GM19025 (cell line): Measurements from ENCODE around the gene C22orf39.

ENCODE experiments used
- ATAC-seq: cut with Tn5 transposase; IDR thresholded peaks from one replicate; pipeline ENCODE4 v1.9.1; 2021; ENCODE audit warnings: mild to moderate bottlenecking, low read depth, moderate library complexity; ENCODE audit not compliant: unreplicated experiment

The C22orf39 gene

DNA sequence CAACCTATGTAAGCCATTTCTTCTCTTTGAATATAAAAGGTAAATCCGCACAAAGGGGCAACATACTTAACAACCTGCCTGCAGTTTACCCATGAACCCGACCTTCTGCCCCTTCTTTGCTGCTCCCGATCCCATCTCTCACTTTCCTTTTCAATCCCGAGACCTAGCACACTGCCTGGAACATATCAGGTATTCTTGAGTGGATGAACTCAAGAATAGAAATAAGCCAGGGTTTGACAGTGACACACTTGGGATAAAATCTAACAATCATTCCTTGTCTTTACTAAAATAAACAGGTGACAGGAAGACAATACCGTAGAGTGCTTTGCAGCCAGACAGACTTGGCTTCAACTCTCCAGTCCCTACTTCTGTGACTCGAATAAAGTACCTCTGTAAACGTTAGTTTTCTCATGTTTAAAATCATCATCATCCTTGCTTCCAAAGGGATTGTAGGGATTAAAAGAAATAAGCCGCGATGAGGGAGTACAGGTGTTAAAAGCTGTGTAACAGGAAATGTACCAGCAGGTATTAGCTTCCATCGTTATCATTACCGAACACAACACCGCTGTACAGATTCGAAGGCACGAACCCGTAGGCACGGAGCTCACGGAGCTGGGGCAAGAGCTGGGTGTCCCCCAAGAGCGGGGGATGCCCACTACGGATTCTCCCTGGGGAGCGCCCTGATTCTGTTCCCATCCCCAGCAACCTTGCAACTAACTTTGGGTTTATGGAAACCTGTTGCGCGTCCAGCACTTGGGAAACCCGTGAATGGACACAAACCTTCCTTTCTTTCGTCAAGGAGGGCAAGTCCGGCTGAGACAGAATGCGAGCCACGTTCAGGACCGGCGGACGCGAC lies 30.8 kb upstream of the C22orf39 start:
- no peak for ATAC-seq

DNA sequence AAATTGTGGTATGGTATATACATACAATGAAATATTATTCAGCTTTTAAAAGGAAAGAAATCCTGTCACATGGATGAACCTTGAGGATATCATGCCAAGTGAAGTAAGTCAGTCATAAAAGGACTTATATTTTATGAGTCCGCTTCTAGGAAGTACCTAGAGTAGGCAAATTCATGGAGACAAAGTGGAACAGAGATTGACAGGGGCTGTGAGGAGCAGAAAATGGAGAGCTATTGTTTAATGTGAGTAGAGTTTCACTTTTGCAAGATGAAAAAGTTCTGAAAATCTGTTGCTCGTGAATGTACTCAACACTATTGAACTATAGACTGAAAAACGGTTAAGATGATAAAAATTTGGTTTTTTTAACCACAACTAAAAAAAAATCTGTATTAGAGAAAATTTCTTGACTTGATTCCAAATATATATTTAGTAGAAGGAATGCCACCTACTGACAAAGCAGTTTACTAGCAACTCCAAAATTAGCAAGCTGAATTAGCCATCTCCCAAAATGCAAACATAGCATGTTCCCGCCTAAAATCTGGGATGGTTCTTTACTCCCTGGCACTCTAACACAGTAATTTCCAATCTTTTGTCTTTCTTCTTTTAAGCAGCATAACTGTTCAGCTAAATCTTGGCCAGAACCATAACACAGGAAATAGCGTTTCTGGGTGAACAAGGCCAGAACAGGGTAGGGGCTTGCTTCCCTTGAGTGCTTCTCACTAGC lies 30.0 kb upstream of the C22orf39 start:
- no peak for ATAC-seq

DNA sequence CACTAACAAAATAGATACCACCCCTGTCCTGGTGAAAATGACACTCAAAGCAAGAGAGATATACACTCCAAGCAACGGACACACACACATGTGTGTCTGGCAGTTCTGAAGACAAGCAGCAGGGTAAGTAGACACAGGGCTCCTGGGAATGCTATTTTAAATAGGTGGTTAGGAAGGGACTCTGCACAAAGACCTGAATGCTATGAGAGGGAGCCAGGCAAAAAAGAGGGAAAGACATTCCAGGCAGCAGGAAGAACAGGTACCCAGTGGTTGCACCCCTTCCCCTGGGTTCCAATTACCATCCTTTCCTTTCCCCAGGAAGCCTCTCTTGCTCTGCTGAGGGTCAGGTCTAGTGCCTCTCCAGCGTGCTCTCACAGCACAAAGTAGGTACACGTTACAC lies 28.5 kb upstream of the C22orf39 start:
- no peak for ATAC-seq

DNA sequence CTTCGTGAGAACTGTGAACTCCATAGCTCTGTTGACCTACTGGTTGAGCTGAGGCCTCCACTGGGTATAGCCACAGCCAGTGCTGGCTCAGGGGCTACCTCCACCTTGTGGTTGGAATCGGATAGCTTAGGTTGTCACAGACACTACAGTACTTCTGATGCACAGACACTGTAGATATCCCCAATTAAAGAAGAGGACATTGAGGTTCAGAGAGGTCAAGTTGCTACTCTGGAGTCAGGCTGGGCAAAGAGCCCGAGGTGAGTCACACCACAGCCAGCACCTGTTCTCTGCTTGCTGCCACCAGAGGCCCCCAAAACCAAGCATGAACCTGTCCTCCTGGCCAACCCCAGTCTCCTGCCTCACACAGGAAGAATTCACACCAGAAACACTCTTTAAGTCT lies 26.1 kb upstream of the C22orf39 start:
- no peak for ATAC-seq

DNA sequence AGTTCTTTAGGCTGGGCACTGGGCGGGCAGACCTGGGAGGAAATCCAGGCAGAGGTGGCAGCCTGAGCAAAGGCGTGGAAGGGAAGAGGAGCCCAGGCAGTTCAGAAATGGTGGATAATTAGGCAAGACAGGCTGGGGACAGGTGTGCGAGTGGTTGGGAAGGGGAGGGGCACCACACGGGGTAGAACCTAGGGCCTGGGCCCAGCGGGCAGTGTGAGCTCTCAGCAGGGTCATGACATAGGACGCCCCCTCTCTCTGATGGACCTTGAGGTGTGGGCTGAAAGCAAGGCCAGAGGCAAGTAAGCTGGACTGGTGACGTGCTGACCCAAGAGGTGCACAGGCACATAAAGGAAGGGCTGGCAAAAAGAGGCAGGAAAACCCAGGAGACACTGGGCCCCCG lies 24.7 kb upstream of the C22orf39 start:
- ATAC-seq = no peak

DNA sequence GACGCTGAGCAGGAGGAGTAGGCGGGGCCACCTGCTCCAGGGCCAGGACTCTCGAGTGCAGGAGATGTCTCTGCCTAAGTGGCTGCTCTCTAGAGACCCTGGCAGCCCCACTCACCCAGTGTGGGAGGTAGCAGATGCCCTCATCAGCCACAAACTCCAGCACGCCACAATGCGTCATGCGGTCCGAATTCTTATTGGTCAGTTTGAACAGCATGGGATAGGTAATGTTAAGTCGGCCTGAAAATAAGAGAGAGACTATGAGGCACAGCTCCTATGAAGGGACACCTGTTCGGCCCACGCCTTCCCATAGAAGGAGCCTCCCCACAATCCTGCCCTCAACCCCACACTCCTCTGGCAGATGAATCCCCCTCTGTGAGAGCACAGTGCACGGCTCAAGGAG lies 24.1 kb upstream of the C22orf39 start:
- ATAC-seq = no peak

DNA sequence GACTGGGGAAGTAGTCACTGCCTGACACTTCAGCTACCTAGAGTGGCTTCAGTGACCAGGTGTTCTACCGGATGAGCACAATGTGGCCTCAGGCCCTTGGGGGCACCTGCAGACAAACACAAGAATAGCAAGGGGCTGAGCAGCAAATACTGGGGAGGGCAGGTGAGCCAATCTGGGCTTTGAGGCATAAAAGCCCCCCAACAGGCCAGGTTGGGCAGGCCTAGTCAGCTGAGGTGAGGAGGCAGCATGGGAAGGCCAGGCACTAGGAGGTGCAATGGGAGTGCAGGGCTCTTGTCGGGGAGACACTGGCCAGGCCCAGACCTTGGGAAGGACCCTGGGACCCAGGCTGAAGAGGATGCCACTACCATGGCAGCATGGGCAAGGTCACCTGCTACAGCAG lies 22.5 kb upstream of the C22orf39 start:
- ATAC-seq = no peak

DNA sequence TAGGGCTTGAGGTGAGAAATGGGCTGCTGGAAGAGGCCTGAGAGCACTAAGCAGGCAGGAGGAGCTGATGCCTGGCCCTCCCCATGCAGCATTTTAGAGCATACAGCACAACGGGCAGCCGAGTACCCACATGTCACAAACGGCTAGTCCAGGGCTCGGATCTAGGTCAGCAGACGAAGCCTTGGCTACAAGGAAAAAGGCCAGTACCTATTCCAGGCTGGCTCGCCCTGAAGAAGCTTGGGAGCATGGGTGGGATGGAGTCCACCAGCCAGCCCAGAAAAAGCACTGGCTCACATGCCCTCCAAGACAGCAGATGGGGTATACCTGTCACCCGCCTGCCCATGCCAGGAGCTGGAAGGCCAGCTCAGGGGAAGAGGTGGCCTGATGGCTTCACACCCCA lies 21.9 kb upstream of the C22orf39 start:
- no peak for ATAC-seq

DNA sequence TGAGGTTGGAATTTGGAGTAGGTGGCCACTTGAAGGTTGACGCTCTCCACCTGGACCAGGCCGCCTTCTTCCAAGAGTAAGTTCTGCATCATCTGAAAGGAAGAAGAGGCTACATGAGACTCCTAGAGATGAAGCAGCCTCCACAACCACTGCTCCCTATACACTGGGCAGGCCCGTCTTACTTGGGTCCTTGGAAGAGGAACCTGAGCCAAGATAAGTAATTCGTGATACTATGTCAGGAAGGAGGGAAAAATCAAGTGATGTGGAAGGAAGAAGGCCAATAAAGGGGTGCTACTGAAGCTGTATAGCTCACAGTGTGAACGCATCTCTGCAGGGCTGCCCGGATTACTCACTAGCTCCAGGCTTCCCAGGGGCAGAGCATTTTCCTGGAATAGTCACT lies 20.4 kb upstream of the C22orf39 start:
- no peak for ATAC-seq

DNA sequence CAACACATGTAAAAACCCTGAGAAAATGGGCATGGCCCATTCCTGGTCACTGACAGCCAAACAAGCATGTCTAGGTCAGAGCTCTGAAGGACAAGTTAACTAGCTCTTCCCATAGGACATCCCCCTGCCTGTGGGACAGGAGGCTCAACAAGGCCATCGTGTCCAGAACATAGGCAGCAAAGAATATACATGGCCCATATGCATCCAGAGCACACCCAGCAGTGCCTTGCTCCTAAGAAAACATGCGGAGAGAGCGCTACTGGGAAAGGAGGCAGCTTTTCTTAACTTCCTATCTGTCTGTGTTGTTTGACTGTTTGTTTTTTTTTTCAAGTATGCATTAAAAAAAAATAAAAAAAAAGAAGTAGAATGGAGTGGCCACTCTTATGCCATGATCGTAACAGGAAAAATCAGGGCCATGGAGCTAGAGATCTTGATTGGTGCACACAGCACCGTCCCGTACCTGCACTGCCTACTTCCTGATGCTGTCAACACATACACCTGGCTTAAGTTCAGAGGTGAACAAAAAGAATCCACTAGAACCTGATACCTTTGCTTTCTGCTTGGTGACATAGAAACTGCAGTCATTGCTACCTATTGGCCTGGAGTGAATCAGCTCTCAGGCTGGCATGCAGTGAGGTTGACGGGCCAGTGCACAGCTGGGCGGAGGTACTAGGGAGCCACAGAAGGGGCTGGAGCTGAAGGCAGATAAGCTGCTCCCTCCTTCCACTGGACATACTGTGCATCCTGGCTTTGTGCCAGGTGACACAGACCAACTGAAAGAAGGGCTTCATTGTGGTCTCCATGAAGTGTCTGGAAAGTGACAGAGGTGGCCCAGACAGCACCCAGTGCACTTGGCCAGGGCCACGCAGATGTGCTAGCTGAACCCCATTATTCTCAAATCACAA lies 19.6 kb upstream of the C22orf39 start:
- ATAC-seq = no peak

DNA sequence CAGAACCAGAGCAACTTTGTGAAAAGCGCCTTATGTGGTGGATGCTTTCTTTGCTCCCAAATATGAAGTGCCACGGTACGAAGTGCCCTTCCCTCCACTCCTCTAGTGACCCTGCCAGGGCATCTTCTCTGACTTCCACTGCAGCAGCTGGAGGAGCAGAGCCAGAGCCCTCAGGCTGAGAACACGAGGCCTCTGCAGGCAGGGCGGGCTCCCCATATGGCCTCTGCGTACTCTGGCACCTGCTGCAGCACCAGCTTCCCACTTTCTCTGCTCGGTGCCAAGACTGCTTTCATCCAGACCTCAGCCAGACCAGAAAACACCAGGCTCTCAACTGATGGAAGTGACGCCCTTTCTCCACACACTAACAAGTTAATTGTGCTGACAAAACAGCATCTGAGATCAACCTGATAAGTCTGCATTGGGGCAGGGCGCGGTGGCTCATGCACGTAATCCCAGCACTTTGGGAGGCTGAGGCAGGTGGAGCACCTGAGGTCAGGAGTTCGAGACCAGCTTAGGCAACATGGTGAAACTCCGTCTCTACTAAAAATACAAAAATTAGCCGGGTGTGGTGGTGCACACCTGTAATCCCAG lies 18.7 kb upstream of the C22orf39 start:
- no peak for ATAC-seq

DNA sequence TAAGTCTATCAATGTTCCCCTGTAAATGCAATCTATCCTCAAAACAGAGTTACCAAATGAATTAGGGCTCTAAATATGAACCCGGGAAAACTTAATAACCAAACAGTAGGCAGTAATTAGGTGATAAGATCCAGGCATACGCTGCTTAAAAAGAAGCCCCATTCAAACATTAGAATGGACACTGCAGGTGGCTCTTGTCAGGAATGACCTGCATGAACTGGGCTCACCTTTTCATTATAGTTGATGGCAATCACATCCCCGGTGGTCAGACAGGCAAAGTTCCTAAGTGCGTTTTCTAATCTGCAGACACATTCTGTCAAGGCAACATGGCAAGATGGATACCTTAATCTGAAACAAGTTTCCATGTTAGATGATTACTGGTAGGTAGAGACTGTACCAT lies 17.5 kb upstream of the C22orf39 start:
- no peak for ATAC-seq

DNA sequence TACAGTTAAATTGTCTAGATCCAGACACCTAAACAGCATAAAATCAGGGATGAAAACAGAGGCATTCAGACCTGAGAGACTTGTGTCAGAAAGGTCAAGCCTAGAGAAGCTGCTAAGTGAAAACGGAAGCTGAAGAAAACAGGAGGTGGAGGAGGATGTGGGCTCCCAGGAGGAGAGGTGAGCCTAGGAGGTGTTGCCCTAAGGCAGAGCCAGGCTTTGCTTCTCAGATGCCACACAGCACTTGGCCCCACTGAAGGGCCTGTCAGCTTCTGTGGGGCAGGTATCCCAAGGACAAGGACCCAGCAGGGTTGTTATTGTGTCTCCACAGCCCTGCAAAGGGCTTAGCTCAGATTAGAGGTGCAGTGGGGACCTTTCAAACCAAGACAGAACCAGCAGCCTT lies 17.0 kb upstream of the C22orf39 start:
- ATAC-seq = no peak

DNA sequence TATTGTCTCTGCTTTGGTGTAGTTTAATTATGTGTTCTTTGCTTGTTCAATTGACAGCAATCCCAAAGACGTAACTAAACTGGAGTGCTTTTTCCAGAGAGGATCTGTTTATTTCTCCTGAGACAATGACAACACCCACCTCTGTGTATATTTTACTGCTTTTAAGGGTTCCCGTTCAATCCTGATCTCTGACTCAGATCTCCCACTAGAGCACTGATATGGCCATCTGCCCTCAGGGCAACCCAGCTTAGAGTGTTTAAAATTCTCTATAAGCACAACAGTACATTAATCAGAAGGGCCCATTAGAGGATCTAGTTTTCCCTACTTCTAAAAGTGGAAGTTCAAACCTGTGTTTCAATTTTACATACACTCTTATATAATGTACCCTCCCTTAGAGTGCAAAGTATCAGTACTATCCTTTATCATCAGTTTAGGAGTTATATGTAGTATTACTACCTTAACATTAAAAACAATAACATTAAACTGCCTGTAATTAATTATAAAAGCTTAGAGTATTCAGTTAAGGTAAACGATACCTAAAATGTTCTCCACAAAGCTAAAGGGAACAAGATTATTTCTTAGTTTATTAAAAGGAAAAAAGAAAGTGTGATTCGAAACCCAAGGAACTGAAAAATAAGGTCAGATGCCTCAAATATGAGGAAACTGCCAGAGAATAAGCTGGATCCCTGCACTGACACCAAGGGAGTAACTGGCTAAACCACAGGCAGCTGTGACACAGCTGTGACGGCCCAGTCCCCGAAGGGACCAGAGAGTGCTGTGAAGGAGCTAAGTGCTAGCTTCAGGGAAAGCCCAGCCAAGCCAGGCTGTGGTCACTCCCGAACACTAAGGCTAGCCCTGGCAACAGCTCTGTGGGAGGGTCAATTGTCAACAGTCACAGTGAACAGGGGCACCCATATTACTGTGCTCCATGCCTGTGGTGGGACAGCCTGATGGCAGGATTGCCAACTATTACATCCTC lies 16.3 kb upstream of the C22orf39 start:
- no peak for ATAC-seq

DNA sequence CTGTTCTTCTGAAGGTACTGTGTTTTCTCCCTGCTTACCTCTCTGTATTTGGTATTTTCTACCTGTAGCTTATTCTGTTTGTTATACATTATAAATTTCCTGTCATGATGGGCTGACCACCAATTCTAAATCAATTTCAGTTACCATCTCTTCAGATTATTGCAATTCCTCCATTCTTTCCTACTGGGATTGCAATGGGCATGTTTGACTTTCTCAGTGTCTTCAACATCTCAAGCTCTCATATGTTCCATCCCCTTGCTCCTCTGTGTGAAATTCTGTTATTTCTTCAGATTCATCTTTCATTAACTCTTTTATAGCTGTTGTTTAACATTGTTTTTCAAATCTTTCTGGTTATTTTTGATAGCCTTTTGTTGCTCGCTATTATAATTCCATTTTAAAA lies 15.5 kb upstream of the C22orf39 start:
- ATAC-seq = no peak

DNA sequence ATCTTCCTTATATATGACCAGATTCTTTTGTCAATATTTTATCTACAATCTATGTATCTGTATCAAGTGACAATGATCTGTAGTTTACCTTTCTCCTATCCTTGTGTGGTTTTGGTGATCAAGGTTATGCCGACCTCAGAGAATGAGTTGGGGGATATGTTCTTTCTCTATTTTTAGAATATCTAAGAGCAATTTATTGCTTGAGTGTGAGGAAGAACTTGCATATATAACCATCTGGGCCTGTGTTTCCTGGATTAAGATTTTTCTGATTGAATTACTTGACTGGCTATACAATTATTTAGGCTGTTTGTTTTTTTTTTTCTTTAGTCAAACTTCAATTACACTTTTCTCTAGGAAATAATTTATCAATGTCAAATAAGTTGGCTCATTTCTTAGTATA lies 14.0 kb upstream of the C22orf39 start:
- ATAC-seq = no peak

DNA sequence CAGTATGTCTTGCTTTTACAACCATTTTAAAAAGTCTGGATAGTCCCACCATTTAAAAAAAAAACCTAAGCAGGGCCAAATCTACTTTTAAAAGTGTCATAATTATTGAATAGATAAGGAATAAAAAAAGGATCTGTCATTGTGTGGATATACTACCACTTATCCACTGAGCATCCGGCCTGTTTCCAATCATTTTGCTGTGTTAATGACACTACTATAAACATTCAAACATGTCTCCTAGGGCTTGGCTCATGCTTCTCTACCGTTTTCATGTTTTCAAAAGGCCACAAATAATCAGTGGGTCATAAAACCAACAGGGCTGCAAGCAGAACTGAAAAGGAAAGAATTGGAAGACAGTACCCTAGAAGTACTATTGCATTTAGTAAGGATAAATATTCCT lies 12.5 kb upstream of the C22orf39 start:
- ATAC-seq = no peak

DNA sequence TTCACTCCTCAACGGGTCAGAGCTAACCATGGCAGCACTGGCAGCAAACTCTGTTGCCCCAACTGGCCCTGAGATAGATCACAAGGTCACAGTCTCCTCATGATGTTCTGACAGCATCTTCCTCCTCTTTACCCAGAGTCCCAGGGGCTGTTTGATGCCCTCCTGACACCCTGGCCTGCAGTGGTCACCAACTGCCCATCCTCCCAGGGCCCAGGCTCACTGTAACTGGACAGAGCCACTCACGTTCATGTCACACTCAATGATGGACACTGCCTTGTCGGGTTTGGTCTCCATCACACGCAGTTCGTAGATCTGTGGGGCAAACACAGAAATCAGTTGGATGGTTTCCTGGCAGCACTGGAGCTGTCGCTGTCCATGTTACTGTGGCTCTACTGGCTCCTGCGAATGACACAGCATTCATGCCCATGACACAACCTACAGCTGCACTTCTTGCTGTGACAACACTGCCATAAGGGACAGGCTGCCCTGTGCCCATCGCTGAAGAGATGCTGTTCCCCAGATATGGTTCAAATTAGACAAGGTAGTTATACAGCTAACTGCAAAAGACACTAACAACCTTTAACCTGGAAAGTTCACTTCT lies 10.4 kb upstream of the C22orf39 start:
- no peak for ATAC-seq

DNA sequence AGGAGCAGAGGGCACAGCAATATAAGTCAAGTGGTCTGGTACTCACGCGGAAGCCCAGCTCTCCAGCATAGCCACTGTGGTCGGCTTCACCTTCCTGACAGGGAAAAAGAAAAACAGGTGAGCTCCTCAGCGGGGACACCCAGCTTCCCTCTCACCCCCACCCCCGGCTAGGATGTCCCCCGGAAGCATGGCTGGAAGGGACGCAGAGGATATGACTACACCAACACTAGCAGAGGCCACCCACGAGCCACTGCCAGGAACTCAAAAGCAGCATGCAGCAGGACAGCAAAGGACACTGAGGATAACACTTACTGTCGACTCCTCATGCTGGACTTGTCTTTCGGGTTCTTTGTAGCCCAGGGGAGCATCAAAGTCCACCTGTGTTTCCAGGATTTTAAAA lies 9.0 kb upstream of the C22orf39 start:
- ATAC-seq = no peak
